GM23248 (cell line): ENCODE measurements around the gene GSTM1.

Experiments used
- EZH2 ChIP-seq: fragments of 200-600 bp; sonication (generic); IDR thresholded peaks from 2 replicates; pipeline ENCODE4 v1.6.1; 2018; ENCODE audit warnings: antibody characterized with exemption, mild to moderate bottlenecking; ENCODE audit not compliant: insufficient read depth, poor library complexity, severe bottlenecking
- EZH2phosphoT487 ChIP-seq: fragments of 200-600 bp; sonication (generic); IDR thresholded peaks from 2 replicates; pipeline ENCODE4 v1.6.1; 2018; ENCODE audit warnings: antibody characterized with exemption, moderate library complexity, mild to moderate bottlenecking, low read depth; ENCODE audit not compliant: insufficient read depth

DNA sequence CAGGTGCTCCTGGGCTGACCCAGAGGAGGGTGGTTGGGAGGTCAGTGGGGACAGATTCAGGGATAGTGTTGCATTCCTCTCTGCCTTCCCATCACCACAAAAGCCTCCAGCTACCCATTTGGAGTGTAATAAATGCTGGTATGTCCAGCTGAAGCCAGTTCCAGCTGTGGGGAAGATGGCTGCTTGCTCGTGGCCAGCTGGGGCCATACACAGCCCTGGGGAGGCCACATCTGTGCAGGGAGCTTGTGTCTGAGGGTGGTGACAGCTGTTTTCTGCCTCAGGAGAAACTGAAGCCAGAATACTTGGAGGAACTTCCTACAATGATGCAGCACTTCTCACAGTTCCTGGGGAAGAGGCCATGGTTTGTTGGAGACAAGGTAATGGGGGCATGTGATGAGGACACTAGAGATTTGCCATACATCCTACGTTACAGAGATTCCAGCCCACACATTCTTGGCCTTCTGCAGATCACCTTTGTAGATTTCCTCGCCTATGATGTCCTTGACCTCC lies 29.0 kb upstream of the GSTM1 start:
- TF ChIP-seq EZH2phosphoT487 (no peak), EZH2 (no peak)
